Right cardiac atrium (tissue), 5 donors: ENCODE data around the gene UBE2Q2. TPM values are rescaled to one million over a fixed set of nuclear protein-coding genes. Genes with fewer than 3 reads are reported as not detected.
"Not testable (repeated sequence)": the region's sequence is repeated elsewhere in the genome, so short reads cannot be mapped to it uniquely, and the experiment has no call there.

ENCODE experiments used
- ATAC-seq, 2 donors: fragments of 200-7000 bp; cut with Tn5 transposase; one replicate each; pipeline versions ENCODE4 v1.8.0 to v1.9.1; 2020; ENCODE audit warnings: moderate library complexity in 2 of 2, mild to moderate bottlenecking in 1 of 2
- DNase-seq, 3 donors: peaks; one replicate each; pipeline ENCODE4 v3.0.0-alpha.2; 2020
- H3K27ac ChIP-seq: one replicate; pipeline ENCODE4 v1.5.1; 2013; ENCODE audit warnings: mild to moderate bottlenecking, low read length, control low read depth, moderate library complexity
- H3K27me3 ChIP-seq: one replicate; pipeline ENCODE4 v1.6.1; 2013; ENCODE audit not compliant: control insufficient read depth, insufficient read depth
- H3K4me1 ChIP-seq: one replicate; pipeline ENCODE4 v1.6.1; 2013; ENCODE audit warnings: low read length; ENCODE audit not compliant: control insufficient read depth, insufficient read depth
- H3K4me3 ChIP-seq: one replicate; pipeline ENCODE4 v1.5.1; 2013; ENCODE audit warnings: low read length, control low read depth
- H3K9me3 ChIP-seq: one replicate; pipeline ENCODE4 v1.6.1; 2013; ENCODE audit warnings: low read length; ENCODE audit not compliant: control insufficient read depth
- WGBS: extraction: QIAGEN DNeasy Blood & Tissue Kit; methylation state at CpG from one replicate; pipeline ENCODE4 v1.1.7; 2013; 5-methylcytosine and 5-hydroxymethylcytosine counted together
- intact Hi-C, 4 donors: fragments of 100-400 bp; cut with DNase I; formaldehyde crosslinking; loops; one replicate each; pipeline versions ENCODE4 v1.11.0 to v1.14.0; 2022 to 2023
- polyA plus RNA-seq: library from polyadenylated mRNA; stranded (reverse); fragments of 200-250 nt; gene quantifications from one replicate; pipeline ENCODE4 v1.2.3, GENCODE V29; 2013
- total RNA-seq, 4 donors: library from RNA; stranded (reverse); fragmentation: NEBNext Ultra II Directional; extraction: Animal tissue kit (Norgen Biotek cat#: 25700); gene quantifications; one replicate each; pipeline ENCODE4 v1.2.1, GENCODE V29; 2021
- donor health status: healthy with polysubstance abuse.
- donor health status: DM: no; HTN: yes; CAD: no.
- donor health status: DM: no; HTN: no; CAD: no.
- donor health status: DM: no; HTN: yes; CAD: no; lungs with severe emphysema.
- donor health status: DM: yes; HTN: yes; CAD: no.

Gene UBE2Q2
- total and polyA plus RNA-seq, 5 donors = 18.2 to 32.6 (median 26.9) TPM

GRCh38 chr15:75866045-75866444, 22.8 kb downstream of the UBE2Q2 start:
- H3K27me3 ChIP-seq, ATAC-seq, H3K27ac ChIP-seq, H3K4me3 ChIP-seq, H3K4me1 ChIP-seq, H3K9me3 ChIP-seq, intact Hi-C loops, DNase-seq: not testable (repeated sequence)
- WGBS = 91% methylated on average over 1 of the region's 1 CpG

DNA sequence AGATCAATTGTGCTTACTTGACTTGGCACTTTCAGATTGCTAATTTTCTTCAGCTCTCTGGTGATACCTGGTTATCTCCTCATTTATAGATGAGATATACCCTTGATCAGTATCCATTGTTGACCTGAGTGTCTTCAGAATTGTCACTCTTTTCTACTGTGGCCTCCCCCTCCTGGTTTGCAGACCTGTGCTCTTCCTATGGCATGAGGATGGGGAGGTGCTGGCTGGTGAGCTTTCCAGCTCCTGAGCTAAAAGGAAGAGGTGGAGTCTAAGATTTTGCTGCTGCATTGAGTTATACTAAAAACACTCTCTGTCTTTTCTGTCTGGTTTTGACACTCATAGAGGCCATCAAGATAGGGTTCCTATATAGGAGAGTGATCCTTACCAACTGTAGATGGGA, 23.7 kb downstream of the UBE2Q2 start:
- intact Hi-C loops = no loop called here
- DNase-seq (no peak), ATAC-seq (no peak)
- Histone ChIP-seq H3K27me3 (no peaks in the 10 kb centered on the region), H3K4me1 (no peaks in the 10 kb centered on the region), H3K4me3 (no peak overlapping the region), H3K9me3 (no peaks in the 10 kb centered on the region), H3K27ac (no peak overlapping the region)

DNA sequence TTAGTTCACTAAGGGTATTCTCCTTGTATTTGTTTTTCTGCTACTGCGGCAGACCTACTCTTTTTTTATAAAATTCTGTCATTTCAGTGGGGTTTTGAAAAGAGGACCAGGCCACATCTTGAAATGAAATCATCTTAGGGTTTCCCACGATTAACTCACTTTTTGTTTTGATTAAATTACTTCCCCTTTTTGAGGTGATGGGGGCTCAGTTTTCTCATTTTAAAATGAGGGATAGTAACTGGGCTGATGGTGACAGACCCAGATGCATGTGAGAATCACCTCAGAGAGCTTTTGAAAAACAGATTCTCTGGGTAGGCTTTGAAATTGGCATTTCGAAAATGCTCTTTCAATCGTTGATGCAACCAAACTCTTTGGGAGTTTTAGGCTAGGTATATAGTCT, 24.2 kb downstream of the UBE2Q2 start:
- intact Hi-C loops = no loop called here
- no peak for DNase-seq
- Histone ChIP-seq H3K4me1 (no peaks in the 10 kb centered on the region), H3K4me3 (no peak overlapping the region), H3K27ac (no peak overlapping the region), H3K9me3 (no peaks in the 10 kb centered on the region), H3K27me3 (no peaks in the 10 kb centered on the region)
- WGBS = 69% methylated on average over 4 of the region's 4 CpGs
- no peak for ATAC-seq

GRCh38 chr15:75868019-75868418, 24.8 kb downstream of the UBE2Q2 start:
- intact Hi-C loops = no loop called here
- 97% methylated on average over 3 of the region's 3 CpGs for WGBS
- no peak for DNase-seq
- Histone ChIP-seq H3K9me3 (no peaks in the 10 kb centered on the region), H3K27me3 (no peaks in the 10 kb centered on the region), H3K4me3 (no peak overlapping the region), H3K27ac (no peak overlapping the region), H3K4me1 (no peaks in the 10 kb centered on the region)
- no peak for ATAC-seq

GRCh38 chr15:75869446-75869845, 26.2 kb downstream of the UBE2Q2 start:
- no peak for ATAC-seq
- Histone ChIP-seq H3K4me1 (no peaks in the 10 kb centered on the region), H3K4me3 (no peak overlapping the region), H3K27ac (no peak overlapping the region), H3K27me3 (no peaks in the 10 kb centered on the region), H3K9me3 (no peaks in the 10 kb centered on the region)
- intact Hi-C loops = no loop called here
- DNase-seq = no peak

GRCh38 chr15:75871589-75871988, 28.3 kb downstream of the UBE2Q2 start:
- H3K27ac ChIP-seq, DNase-seq, intact Hi-C loops, H3K4me3 ChIP-seq, ATAC-seq, H3K4me1 ChIP-seq, H3K27me3 ChIP-seq, H3K9me3 ChIP-seq: not testable (repeated sequence)
- 94% methylated on average over 1 of the region's 1 CpG for WGBS

DNA sequence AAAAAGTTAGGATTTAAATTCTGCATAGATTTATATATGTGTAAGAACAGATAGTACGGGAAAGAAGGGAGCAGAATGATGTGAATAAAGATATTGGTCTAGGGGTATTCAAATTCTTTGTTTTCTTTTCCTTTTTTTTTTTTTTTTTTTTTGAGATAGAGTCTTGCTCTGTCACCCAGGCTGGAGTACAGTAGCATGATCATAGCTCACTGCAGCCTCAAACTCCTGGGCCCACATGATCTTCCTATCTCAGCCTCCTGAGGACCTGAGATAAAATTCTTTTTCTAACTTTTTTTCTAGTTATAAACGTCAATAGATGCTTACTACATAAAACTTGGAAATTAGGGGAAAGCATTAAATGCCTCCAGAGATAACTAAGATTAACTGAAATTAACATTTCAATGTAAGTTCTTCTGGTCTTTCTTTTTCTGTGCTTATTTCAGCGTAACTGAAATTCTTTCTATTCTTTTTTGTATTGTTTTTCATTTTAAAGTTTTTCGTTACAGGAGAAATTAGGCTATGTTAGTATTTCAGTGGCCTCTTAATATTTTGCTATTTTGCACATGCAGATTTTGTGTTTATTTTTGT, 29.2 kb downstream of the UBE2Q2 start:
- 80% methylated on average over 4 of the region's 4 CpGs for WGBS
- no peak for DNase-seq
- Histone ChIP-seq H3K9me3 (no peaks in the 10 kb centered on the region), H3K4me3 (no peak overlapping the region), H3K27ac (no peak overlapping the region), H3K4me1 (no peaks in the 10 kb centered on the region), H3K27me3 (no peaks in the 10 kb centered on the region)
- ATAC-seq = no peak
- intact Hi-C loops = no loop called here

- no peak for DNase-seq
- H3K4me1 ChIP-seq = no peaks in the 10 kb centered on the region
- no peaks in the 10 kb centered on the region for H3K9me3 ChIP-seq
- intact Hi-C loops = no loop called here
- 53% methylated on average over 1 of the region's 1 CpG for WGBS
- H3K27me3 ChIP-seq = no peaks in the 10 kb centered on the region
- H3K27ac ChIP-seq = no peak overlapping the region
- no peak overlapping the region for H3K4me3 ChIP-seq
- no peak for ATAC-seq
Observed at GRCh38 chr15:75884041-75884440, 40.8 kb downstream of the UBE2Q2 start.

- 97% methylated on average over 1 of the region's 1 CpG for WGBS
- ATAC-seq (no peak), DNase-seq (no peak)
- no peak overlapping the region for H3K4me3 ChIP-seq
- intact Hi-C loops = no loop called here
- H3K9me3 ChIP-seq = no peaks in the 10 kb centered on the region
- no peaks in the 10 kb centered on the region for H3K27me3 ChIP-seq
- no peak overlapping the region for H3K27ac ChIP-seq
- H3K4me1 ChIP-seq = no peaks in the 10 kb centered on the region
Observed at GRCh38 chr15:75887178-75887577, 43.9 kb downstream of the UBE2Q2 start.

DNA sequence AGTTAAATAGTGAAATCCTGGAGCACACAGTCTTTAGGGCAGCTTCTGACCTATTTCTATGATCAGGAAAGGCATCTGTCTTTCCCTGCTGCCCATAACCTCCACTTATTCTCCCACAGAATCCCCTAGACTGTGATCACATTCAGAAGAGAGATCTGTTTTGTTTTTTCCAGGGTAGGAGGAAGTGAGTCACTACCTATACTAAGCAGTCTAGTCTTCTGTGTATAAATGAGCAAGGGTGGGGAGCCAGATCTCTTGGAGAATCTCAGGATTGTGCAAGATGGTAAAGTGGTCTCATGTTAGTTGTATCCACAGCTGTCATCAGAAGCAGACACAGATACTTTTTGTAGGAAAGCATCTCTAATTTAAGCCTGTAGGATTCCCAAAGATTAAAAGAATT, 48.6 kb downstream of the UBE2Q2 start:
- ATAC-seq = peak in 1 of 2 donors; percentile 79
- DNase-seq = no peak
- intact Hi-C loops = no loop called here
- Histone ChIP-seq H3K27me3 (no peaks in the 10 kb centered on the region), H3K27ac (no peak overlapping the region), H3K4me1 (no peaks in the 10 kb centered on the region), H3K4me3 (no peak overlapping the region), H3K9me3 (no peaks in the 10 kb centered on the region)

DNA sequence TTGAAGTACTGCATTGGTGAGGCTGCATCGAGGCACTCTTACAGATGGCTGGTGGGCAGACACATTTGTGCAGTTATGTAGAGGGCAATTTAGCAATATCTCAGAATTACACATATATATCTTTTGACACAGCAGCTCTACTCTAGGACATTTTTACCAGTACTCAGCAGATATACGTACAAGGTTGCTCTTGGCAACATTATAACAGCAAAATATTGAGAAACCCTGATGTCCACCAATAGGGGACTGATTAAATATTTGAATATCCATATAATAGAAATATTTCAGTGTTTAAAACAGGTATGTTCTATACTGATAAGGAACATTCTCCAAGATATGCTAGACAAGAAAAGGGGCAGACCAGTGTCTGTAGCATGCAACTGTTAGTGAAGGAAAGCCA, 52.5 kb downstream of the UBE2Q2 start:
- H3K27ac ChIP-seq = no peak overlapping the region
- H3K4me1 ChIP-seq = no peaks in the 10 kb centered on the region
- H3K27me3 ChIP-seq = no peaks in the 10 kb centered on the region
- no peaks in the 10 kb centered on the region for H3K9me3 ChIP-seq
- H3K4me3 ChIP-seq = no peak overlapping the region
- 81% methylated on average over 2 of the region's 2 CpGs for WGBS
- no peak for DNase-seq
- intact Hi-C loops = no loop called here
- ATAC-seq = no peak

DNA sequence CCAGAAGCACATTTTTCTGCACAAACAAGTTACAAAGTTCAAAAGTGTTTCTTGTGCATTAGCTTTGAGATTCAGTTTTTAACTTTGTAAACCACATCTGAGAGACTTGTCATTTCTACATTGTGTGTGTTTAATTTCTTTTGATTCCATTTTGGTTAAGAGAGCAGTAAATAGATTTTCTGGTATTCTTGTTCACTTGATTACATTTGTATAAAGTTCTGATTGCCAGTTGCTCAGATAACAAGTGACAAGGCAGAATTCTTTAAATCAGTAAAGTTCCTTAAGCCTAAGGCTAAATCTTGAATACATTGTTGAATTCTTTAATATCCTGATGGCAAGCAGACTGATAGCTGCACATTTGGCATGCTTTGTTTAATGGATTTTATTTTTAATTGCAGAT, 57.3 kb downstream of the UBE2Q2 start:
- H3K4me3 ChIP-seq = no peak overlapping the region
- no peaks in the 10 kb centered on the region for H3K9me3 ChIP-seq
- no peaks in the 10 kb centered on the region for H3K4me1 ChIP-seq
- intact Hi-C loops = loop anchor here in 1 of 4 donors (10.0 kb wide), 1 partner anchor 56 kb away; the partner anchor contains the start of gene UBE2Q2
- no peak for ATAC-seq
- no peak for DNase-seq
- no peaks in the 10 kb centered on the region for H3K27me3 ChIP-seq
- H3K27ac ChIP-seq = no peak overlapping the region
